Pancreas (tissue), 10 donors: Measurements from ENCODE around the gene PNPLA7. TPM values are rescaled to one million over a fixed set of nuclear protein-coding genes. Genes with fewer than 3 reads are reported as not detected.
A peak's percentile ranks its signal among the peaks of the same experiment; 100 is the strongest.

Source experiments
- ATAC-seq, 4 donors: fragments of 200-7000 bp; cut with Tn5 transposase; one replicate each; pipeline versions ENCODE4 v1.8.0 to v1.9.1; 2020; ENCODE audit warnings: mild to moderate bottlenecking in 4 of 4, moderate library complexity in 4 of 4
- DNase-seq, 6 donors: peaks; one replicate each; pipeline ENCODE4 v3.0.0-alpha.2; 2020
- FAIRE-seq: peaks from 2 replicates; lab custom pipeline; 2012; peaks lifted over from hg19 to GRCh38; lab: Jason Lieb, UNC
- H3K27ac ChIP-seq, 4 donors: fragments of 200-600 bp; sonication (generic); 1 replicate in 3 of 4; 2 replicates in 1 of 4; pipeline versions ENCODE4 v1.5.0 to v1.8.0; 2020
- H3K27me3 ChIP-seq, 4 donors: fragments of 200-600 bp; one replicate each; pipeline ENCODE4 v1.8.0; 2021
- H3K36me3 ChIP-seq, 3 donors: fragments of 200-600 bp; sonication (generic) in 1 of 3; one replicate each; pipeline versions ENCODE4 v1.5.0 to v1.8.0; 2020 to 2021
- H3K4me1 ChIP-seq, 3 donors: fragments of 200-600 bp; one replicate each; pipeline ENCODE4 v1.8.0; 2021
- H3K4me3 ChIP-seq, 4 donors: fragments of 200-600 bp; sonication (generic) in 2 of 4; one replicate each; pipeline versions ENCODE4 v1.5.0 to v1.8.0; 2020 to 2021
- H3K9me3 ChIP-seq, 4 donors: fragments of 200-600 bp; one replicate each; pipeline ENCODE4 v1.8.0; 2021
- WGBS, 2 donors: extraction: QIAGEN DNeasy Blood & Tissue Kit; methylation state at CpG; one replicate each; pipeline ENCODE4 v1.1.7; 2013; 5-methylcytosine and 5-hydroxymethylcytosine counted together
- intact Hi-C, 3 donors: fragments of 100-400 bp; cut with DNase I; formaldehyde crosslinking; loops; one replicate each; pipeline versions ENCODE4 v1.11.1 to v1.14.2; 2022
- polyA plus RNA-seq, 2 donors: library from polyadenylated mRNA; stranded (reverse); fragments of 200-250 nt; gene quantifications; one replicate each; pipeline ENCODE4 v1.2.3, GENCODE V29; 2013
- total RNA-seq, 6 donors: library from RNA; stranded (reverse); fragmentation: NEBNext Ultra II Directional in 4 of 6; extraction: Animal tissue kit (Norgen Biotek cat#: 25700) in 4 of 6; gene quantifications; one replicate each; pipeline versions ENCODE4 v1.2.1 to v1.2.4, GENCODE V29; 2021 to 2023
- TF ChIP-seq, protein P1 (sequence below), 4 donors: fragments of 200-600 bp; sonication (generic) in 3 of 4; IDR thresholded peaks; one replicate each; pipeline versions ENCODE4 v1.5.0 to v1.8.0; 2021; ENCODE audit warnings: antibody characterized with exemption in 4 of 4
- donor health status: healthy with polysubstance abuse.
- donor health status: DM: no; HTN: no; CAD: no; lungs with moderate emphysema.
- donor health status: DM: no; HTN: no; CAD: no.
- donor health status: control.
- donor health status: control.
- donor health status: Bipolar disorder and iron deficiency.
- donor health status: DM: yes; HTN: yes; CAD: no.
- donor health status: DM: no; HTN: no; CAD: no.
- donor health status: DM: no; HTN: no; CAD: no.
- donor health status: DM: yes; HTN: yes; CAD: no.

The PNPLA7 gene
- total and polyA plus RNA-seq, 8 donors: 7.1 to 71.8 (median 18.0) TPM

DNA sequence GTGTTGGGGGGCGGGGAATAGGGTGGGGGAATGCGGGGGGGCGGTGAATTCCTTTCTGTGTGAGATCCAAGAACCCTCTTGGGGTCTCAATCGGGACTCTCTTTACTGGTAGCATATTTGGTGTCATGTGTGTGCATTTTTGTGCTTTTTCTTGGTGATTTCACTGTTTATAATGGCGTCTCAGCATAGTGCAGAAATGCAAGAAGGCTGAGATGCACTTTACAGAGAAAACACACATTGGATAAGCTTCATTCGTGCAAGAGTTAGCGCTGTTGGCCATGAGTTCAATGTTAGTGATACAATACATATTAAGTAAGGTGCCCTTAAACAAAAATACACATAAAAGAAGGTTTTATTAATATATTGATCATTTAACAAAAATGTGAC lies 108.3 kb downstream of the PNPLA7 start:
- no peaks in the 10 kb centered on the region for H3K27me3 ChIP-seq
- H3K27ac ChIP-seq: no peak overlapping the region
- H3K4me1 ChIP-seq: peaks cover 0 to 6% (median 4%) of the 10 kb centered on the region in 3 donors
- ATAC-seq: no peak
- FAIRE-seq: no peak
- peak overlapping the region in 2 of 4 donors; percentile 43 to 60 for H3K4me3 ChIP-seq
- H3K9me3 ChIP-seq: no peaks in the 10 kb centered on the region
- DNase-seq: no peak
- no peaks in the 10 kb centered on the region for H3K36me3 ChIP-seq
- WGBS, 2 donors: 20 to 30% methylated on average over 7 of the region's 7 CpGs
- TF ChIP-seq, protein P1, sequence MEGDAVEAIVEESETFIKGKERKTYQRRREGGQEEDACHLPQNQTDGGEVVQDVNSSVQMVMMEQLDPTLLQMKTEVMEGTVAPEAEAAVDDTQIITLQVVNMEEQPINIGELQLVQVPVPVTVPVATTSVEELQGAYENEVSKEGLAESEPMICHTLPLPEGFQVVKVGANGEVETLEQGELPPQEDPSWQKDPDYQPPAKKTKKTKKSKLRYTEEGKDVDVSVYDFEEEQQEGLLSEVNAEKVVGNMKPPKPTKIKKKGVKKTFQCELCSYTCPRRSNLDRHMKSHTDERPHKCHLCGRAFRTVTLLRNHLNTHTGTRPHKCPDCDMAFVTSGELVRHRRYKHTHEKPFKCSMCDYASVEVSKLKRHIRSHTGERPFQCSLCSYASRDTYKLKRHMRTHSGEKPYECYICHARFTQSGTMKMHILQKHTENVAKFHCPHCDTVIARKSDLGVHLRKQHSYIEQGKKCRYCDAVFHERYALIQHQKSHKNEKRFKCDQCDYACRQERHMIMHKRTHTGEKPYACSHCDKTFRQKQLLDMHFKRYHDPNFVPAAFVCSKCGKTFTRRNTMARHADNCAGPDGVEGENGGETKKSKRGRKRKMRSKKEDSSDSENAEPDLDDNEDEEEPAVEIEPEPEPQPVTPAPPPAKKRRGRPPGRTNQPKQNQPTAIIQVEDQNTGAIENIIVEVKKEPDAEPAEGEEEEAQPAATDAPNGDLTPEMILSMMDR (IDR thresholded peaks at IDR 0.05): no peak
- intact Hi-C loops: no loop called here

DNA sequence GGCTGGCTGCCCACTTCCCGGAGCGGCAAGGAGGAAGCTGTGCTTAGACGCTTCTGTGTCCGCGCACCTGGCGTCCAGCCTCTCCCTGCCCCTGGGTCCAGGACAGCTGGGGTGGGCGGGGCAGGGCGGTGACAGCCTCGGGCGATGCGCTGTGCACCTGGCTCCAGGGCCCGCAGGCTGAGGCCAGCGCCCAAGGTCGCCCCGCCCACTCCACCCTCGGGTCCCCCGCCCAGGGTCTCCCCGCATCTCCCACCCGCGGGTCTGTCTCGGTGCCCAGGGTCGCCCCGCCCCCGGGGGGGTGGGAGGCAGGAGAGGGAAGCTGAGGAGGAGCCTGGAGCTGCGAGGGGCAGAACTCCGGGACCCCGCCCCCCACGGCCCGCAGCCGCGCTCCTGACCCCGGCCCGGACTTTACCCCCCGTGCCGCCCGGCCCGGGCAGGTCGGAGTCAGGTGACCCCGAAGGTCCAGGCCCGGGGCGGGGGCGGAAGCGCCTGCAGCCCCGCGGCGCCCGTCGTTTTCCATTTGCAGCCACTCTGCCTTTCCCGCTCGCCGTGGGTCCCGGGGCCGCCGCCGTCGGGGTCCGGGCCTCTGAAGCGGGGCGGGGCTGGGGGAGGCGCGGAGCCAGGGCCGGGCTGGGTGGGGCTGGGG lies 108.8 kb downstream of the PNPLA7 start, which contains the start of gene ENTPD8:
ENTPD8 (minus strand) TSS at position 69 of the 646 bp plus-strand sequence. CDS start 3,072 bp downstream, outside the sequence.
- intact Hi-C loops: no loop called here
- TF ChIP-seq, protein P1 (IDR thresholded peaks at IDR 0.05): no peak
- no peak for FAIRE-seq
- Histone ChIP-seq H3K36me3 (no peaks in the 10 kb centered on the region), H3K27ac (no peak within 1 kb of the TSS), H3K9me3 (no peaks in the 10 kb centered on the region), H3K4me1 (peaks cover 4 to 9% (median 8%) of the 10 kb centered on the region in 3 donors), H3K27me3 (no peaks in the 10 kb centered on the region), H3K4me3 (peak within 1 kb of the TSS; percentile 18 to 60 (median 32))
- 1% methylated on average over 38 to 62 of the region's 62 CpGs for WGBS, 2 donors
- peak; percentile 75 to 88 (median 84) for ATAC-seq
- DNase-seq: peak; percentile 81 to 96 (median 88)

DNA sequence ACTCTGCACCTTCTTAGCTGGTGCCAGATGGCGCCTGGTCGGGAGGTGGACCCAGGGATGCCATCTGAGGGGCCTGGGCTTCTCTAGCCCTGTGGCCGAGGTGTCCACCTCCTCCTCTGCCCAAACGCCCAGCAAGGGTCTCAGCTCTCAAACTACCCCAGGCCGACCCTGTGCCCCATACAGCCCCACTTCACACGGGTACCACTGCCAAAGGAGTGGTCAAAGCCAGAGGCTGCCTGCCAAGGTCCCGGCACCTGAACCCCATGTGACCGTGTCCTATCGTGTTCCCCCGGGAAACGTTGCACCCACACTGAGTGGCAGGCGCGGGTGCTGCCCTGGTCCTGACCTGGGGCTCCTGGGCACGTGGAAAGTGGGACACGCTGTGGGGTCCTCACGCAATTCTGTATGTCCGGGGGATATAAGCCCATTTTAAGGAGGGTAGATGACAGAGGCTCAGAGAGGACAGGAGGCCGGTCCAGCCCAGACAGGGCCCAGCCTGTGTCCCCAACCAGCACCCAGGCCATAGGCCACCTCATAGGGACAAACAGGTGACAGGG lies 111.0 kb downstream of the PNPLA7 start:
- intact Hi-C loops: no loop called here
- H3K4me3 ChIP-seq: no peak overlapping the region
- no peak for FAIRE-seq
- no peak for ATAC-seq
- no peak overlapping the region for H3K27ac ChIP-seq
- peak in 2 of 6 donors; percentile 53 to 61 for DNase-seq
- H3K36me3 ChIP-seq: no peaks in the 10 kb centered on the region
- WGBS, 2 donors: 40 to 41% methylated on average over 18 of the region's 18 CpGs
- TF ChIP-seq, protein P1 (IDR thresholded peaks at IDR 0.05): no peak
- no peaks in the 10 kb centered on the region for H3K27me3 ChIP-seq
- H3K4me1 ChIP-seq: peaks cover 11 to 13% (median 12%) of the 10 kb centered on the region in 3 donors
- H3K9me3 ChIP-seq: no peaks in the 10 kb centered on the region

DNA sequence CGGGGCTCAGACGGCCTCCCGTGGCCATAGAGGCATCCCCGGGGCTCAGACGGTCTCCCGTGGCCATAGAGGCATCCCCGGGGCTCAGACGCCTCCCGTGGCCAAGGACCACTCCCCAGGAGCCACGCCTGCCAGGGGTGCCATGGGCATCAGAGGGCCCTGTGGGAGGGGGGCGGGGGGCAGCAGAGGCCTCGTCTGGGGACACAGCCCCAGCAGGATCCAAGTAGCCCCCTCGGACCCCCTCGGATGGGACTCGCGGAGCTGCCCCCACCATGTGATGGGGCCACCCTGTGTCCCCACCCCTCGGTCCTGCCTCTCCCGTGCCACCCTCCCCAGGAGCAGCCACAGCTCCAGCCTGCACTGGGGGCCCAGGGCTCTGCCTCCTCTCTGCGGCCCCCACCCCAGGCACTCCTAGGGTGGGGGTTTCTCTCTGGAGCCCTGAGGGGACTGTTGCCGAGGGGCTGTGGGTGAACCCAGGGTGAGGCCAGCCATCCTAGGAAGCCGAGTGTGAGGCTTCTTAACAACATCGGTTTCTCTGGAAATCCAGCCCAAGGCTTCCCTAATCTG lies 111.5 kb downstream of the PNPLA7 start:
- Histone ChIP-seq H3K27me3 (no peaks in the 10 kb centered on the region), H3K4me1 (peaks cover 11 to 13% (median 12%) of the 10 kb centered on the region in 3 donors), H3K9me3 (no peaks in the 10 kb centered on the region), H3K27ac (no peak overlapping the region), H3K4me3 (no peak overlapping the region), H3K36me3 (no peaks in the 10 kb centered on the region)
- intact Hi-C loops: no loop called here
- DNase-seq (peak in 3 of 6 donors; percentile 42 to 72 (median 57)), FAIRE-seq (no peak), ATAC-seq (no peak)
- WGBS, 2 donors: 70 to 71% methylated on average over 18 to 22 of the region's 22 CpGs
- TF ChIP-seq, protein P1 (IDR thresholded peaks at IDR 0.05): no peak
